Cortex of kidney (tissue), 1 donor: ENCODE measurements around the gene TPRX2.
"Not testable (repeated sequence)": the region's sequence is repeated elsewhere in the genome, so short reads cannot be mapped to it uniquely, and the experiment has no call there.

Experiments
- DNase-seq: peaks from one replicate; lab custom pipeline; 2025; lab: John Stamatoyannopoulos, UW

The TPRX2 gene

DNA sequence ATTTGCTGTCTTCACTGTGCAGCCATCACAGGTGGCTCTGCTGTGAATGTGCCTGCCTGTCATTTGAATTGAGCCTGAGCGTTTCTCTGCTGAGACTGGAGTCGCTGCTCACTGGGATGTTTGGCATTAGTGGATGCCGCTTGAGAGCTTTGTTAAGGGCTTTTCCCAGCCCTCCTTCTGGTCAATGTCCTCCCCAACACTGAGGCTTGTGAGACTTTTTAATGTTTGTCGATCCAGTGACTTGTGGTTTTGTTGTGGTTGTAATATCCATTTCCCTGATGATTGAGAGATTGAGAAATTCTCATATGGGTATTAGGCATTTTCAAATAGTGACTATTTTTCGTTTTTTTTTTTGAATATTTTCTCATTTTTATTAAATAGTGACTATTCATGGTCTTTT, 2.6 kb downstream of the TPRX2 start:
- DNase-seq = no peak

DNA sequence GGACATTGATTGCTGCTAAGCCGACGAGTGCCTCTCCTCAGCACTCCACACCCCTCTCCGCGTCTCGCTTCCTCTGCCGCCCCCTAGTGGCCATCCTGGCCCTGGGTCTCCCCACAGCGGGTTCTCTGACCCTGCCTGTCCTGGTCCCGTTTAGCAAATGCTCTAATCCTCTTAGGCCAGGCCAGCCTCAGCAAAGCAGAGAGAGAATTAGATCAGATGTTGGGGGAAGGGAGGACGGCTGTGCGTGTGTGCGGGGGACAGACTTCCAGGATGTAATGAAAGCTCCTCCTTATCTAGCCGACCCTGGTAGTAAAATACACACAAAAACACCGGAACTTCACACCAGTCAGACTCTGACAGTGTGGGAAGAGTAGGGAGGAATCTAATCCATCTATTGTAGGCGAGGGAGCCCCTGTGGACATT, 4.5 kb downstream of the TPRX2 start:
- no peak for DNase-seq

DNA sequence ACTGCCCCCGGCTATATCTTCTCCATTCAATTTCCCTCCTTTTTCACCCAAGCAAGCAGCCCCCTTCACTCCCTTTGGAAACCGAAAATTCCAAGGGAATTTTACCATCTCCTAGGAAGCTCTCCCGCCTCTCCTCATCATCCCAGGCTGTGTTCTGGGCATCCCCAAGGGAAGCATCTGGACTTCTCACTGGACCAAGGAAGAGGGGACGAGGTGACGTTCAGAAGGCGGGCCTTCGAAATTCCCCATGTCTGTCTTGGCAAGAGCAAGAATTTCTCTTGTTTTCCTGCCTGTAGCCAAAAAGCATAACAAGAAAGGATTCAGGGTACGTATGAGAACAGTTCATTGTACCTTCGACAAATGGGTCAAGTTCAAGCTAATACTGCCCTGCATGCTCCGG, 6.1 kb downstream of the TPRX2 start:
- no peak for DNase-seq

DNA sequence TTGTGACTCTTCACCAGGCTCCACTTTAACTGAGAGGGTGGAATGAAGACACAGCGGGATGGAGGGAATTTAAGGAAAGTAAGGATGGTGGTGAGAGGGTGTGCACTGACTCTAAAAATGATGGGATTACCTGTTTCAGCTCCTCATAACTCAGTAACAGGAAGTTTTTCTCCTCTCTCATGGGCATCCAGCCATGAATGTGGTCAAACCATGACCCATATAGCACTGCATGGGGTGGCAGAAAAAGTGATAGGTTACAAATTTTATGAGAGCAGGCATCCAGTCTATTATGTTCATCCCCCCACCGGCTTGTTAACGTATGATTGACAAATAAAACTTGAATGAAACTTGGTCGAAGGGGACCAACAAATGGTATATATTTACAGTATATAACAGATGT, 19.9 kb downstream of the TPRX2 start:
- DNase-seq = no peak

DNA sequence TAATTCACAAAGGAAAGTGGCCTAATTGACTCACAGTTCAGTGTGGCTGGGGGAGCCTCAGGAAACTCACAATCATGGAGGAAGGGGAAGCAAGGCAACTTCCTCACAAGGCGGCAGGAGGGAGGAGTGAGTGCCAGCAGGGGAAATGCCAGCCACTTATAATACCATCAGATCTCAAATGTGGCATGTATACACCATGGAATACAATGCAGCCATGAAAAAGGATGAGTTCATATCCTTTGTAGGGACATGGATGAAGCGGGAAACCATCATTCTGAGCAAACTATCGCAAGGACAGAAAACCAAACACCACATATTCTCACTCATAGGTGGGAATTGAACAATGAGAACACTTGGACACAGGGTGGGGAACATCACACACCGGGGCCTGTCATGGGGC, 20.4 kb downstream of the TPRX2 start:
- DNase-seq = not testable (repeated sequence)

DNA sequence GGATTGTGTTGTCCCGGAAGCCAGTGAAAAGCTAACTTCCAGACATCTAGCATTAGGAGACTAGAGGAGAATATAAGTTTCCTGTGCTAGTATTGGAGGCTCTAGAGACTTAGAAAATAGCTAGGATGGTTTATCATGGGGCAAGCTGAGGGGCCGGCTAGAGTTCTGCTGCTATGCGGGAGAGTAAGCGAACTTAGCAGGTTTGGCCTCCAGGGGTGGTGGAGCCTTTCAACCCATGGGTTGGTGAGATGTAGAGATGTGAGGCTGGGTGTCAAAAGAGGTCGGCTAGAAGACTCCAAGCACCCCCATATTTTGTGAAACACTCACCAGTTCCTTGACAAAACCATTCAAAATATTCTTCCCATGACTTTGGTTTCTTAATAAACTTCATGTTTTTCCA, 22.7 kb downstream of the TPRX2 start:
- DNase-seq = no peak

DNA sequence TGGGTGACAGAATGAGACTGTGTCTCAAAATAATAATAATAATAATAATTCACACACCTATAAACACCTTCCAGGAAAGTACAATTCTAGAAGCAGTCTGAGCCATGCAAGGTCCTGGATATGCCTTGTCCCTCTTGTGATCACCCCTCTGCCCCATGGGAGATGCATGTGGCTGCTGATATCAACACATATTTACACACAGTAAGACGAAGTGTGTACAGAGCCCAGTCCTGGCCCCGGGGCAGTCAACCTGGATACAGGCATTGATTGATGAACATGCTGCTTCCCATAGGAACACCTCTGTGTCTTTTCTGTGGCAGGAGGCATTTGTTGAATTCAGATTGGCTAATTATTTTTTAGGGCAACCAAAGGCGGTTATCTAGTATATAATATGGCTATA, 23.9 kb downstream of the TPRX2 start:
- DNase-seq = no peak

DNA sequence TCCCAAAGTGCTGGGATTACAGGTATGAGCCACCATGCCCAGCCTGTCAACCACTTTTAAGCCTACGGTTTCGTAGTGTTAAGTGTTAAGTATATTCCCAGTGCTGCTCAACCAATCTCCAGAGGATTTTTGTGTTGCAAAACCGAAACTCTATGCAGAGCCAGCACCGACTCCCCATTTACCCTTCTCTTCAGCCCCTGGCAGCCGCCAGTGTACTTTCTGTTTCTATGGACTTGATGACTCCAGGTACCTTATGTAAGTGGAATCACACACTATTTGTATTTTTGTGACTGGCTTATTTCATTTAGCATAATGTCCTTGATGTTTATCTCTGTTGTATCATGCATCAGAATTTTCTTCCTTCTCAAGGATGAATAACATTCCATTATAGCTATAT, 26.0 kb downstream of the TPRX2 start:
- no peak for DNase-seq

DNA sequence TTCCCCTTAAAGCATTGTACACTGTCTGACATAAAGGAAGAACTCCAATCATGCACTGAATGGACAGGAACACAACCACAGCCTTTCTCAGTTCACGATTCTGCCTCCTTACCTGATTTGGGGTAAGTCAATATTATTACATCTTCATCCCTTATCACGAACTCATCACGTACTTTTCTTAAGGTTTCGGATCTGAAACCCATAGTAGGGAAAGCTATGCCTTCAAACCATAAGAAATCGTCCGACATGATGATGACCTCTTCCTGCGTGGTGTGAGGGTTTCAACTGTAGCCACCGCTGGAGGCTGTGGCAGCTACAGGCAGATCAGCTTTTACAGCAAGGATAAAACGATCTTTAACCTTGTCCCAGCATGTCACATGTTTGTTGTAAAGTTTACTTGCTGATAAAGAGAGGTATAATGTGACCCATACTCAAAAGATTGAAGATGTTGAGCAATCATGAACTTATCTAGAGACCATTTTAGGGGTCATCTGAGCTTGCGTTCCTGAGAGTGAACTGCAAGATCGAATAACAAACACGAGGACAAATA, 27.1 kb downstream of the TPRX2 start, which contains the start of gene SULT2A1:
TSS of gene SULT2A1 (minus strand) at position 306 of the 550 bp plus-strand sequence. CDS start at position 248, 58 bp downstream.
- DNase-seq = no peak

DNA sequence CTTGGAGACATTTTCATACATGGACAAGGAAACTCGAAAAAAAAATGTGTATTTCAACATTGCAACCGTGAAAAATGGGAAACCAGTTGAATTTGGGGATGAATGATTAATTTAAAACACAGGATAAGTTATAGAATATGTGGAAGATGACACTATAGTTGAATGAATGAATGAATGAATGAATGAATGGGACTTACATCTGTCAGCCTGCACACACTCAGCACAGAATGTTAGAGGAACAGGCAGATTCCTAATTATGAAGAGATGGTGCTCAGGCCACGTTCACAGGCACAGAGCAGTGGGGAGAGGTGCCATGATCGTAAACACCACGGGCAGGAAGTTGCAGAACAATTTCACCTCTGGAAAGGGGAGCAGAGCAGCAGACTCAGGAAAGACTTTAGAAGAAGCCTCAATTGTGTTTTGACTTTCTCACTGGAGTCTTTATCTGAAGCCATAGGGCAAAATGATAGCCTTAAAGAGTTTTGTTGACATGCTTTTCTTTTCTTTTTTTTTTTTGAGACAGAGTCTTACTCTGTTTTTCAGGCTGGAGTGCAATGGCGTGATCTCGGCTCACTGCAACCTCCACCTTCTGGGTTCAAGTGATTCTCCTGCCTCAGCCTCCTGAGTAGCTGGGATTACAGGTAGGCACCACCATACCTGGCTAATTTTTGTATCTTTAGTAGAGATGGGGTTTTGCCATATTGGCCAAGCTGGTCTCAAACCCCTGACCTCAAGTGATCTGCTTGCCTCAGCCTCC, 32.0 kb downstream of the TPRX2 start:
- no peak for DNase-seq

DNA sequence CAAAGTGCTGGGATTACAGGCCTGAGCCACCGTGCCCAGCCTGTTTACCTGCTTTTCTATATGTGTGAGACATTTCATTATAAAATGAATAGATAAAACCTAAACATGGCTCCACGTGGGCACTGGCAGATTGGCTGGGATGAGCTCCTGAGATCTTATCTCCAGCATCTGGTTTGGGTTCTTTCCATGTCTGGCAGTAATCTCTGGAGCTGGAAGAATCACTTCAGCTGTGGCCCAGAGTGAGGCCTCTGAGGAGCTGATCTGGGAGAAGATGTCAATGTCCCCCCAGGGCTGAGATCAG, 32.5 kb downstream of the TPRX2 start:
- DNase-seq = no peak

DNA sequence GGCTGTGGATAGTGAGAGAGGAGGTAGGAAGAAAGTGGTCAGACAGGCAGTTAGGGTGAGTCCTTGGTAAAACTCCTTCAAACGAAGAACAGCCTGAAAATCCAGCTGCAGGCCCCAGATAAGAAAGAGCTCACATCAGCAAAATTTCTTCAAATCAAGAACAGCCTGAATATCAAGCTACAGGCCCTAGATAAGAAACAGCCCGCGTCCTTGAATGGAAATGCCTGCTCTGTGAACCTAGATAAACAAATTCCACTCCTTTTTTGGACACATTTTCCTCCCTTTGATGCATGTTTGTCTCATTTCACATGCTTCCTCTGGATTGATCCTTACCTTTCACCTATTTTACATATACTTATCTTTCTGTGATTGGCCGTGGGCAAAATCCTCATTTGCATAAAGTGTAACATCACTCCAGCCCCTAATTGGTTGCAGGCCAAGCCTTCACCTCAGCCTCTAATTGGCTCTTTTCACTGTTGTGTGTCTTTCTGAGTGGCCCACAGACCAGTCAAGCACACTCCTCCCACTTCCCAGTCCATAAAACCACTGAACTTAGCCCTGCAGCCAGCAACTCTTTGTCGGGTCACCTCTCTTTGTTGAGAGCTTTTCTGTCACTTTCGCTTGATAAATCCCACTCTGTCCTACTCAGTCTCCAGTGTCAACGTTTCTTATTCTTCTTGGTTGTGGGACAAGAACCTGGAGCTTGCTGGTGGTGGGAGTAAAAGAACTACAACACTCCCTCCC, 33.1 kb downstream of the TPRX2 start:
- no peak for DNase-seq

DNA sequence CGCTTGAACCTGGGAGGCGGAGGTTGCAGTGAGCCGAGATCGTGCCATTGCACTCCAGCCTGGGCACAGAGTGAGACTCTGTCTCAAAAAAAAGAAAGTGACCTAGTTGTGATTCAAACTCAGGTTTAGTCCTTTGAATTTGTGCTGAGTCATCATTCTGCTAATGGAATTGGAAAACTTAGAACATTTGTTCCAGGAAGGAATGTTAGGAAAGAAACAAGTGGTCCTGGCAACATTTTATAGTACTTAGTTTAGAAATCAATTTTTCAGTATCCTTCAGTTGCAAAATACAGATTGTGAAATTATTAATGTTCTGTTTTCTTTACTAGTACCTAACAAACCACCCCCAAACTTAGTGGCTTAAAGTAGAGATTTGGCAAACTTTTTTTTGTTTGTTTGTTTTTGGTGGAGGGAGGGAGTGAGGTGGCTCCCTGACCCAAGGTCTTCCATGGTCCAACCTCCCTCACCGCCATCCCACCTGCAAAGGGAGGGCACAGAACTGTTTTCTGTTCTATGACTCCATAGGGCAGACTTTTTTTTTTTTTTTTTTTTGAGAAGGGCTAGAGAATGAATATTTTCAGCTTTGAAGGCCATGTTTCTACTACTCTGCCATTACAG, 36.2 kb downstream of the TPRX2 start:
- DNase-seq = no peak

DNA sequence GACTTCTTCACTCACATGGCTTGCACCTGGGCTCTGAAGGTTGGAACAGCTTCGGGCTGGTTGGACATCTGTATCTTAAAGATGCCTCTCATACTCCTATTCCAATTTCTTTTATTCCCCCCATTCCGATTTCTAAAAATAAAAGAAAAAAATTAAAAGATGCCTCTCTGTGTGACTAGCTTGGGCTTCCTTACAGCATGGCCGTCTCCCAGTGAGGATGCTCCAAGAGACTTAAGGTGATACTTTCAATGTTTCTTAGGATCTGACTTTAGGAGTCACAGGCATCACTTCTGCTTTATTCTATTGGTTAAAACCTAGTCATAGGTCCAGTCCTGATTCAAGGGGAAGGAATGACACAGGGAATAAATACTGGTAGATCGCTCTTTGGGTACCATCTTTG, 37.0 kb downstream of the TPRX2 start:
- DNase-seq = no peak

DNA sequence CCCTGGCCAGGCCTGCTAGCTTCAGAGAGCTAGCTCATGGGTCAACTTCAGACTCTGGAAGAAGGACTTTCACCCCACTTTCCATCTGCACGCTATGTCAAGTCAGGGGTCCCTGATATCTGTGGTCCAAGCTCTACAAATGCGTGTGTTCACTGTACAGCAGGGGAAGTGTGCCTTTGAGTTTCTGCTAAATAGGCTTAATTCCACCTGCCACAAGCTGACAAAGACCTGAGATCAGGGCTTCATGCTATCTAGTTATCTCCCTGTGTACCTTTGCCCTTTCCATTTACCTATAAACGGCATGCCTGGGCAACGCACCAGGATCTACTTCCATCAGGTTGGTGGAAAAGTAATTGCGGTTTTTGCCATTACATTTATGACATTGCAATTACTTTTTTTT, 37.7 kb downstream of the TPRX2 start:
- DNase-seq = no peak

DNA sequence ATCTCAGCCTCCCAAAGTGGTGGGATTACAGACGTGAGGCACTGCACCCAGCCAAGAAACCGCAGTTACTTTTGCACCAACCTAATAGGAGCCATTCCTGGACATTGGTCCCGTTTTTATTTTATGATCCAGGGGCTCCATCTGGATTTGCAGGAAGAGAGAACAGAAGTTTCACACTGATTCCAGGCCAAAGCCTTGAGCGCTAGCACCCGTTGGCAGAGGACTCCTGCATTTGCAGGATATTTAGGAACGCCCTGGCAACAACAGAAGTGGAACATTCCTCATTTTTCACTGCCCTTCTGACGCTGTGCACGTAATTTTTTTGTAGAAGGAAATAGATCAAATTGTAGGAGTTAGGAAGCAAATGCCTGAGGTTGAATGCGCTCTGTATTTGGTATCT, 38.8 kb downstream of the TPRX2 start:
- no peak for DNase-seq

DNA sequence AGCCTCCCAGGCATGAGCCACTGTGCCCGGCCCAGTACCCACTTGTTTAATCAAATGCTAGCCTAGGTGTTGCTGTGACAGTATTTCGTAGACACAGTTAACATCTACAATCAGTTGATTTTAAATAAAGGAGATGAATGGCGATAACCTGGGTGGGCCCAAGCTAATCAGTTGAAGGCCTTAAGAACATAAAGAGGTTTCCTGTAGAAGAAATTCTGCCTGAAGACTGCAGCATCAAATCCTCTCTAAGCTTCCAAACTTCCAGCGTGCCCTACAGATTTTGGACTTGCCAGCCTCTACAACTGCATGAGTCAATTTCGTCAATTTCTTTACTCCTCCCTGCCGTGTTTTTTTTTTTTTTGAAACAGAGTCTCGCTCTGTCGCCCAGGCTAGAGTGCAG, 40.3 kb downstream of the TPRX2 start:
- no peak for DNase-seq

DNA sequence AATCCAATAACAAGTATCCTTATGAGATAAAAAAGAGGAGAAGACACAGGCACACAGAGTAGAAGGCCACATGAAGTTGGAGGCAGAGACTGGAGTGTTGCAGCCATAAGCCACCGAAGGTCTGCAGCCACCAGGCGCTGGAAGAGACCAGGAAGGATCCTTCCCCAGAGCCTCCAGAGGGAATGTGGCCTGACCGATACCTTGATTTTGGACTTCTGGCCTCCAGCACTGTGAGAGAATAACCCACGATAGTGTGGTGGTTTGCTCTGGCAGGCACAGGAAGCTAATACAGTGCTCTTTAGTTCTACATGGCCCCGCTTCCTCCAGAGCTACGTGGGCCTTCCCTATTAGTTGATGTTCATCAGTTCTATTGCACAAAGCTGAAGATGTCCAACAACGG, 42.3 kb downstream of the TPRX2 start:
- no peak for DNase-seq

DNA sequence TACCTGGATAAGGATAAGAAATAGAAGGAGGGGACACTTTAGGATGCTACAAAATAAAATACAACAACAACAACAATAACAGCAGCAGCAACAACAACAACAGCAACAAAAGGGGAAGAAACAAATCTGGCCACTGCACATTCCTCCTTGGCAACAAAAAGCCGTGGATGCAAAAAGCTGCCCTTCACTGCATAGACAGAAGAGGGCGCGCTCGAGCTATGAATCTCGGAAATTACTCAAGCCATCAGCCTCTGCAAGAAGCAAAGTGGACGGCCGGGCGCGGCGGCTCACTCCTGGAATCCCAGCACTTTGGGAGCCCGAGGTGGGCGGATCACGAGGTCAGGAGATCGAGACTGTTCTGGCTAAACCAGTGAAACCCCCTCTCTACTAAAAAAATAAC, 50.3 kb downstream of the TPRX2 start:
- not testable (repeated sequence) for DNase-seq

DNA sequence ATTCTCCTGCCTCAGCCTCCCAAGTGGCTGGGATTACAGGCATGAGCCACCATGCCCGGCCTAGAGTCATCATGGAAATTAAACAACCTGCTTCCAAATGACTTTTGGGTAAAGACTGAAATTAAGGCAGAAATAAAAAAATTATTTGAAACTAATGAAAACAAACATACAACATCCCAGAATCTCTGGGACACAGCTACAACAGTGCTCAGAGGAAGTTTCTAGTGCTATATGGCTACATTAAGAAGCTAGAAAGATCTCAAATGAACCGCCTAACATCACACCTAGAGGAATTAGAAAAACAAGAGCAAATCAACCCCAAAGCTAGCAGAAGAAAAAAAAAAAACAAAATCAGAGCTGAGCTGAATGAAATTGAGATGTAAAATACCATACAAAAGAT, 51.2 kb downstream of the TPRX2 start:
- not testable (repeated sequence) for DNase-seq
